ENCODE results near the gene FAM163B. TPM values are rescaled to one million over a fixed set of nuclear protein-coding genes. Genes with fewer than 3 reads are reported as not detected.

The FAM163B gene
- total RNA-seq, 1 donor from 2014 or later, result not detected

GRCh38 chr9:133635098-133635497 is 25.9 kb upstream of the FAM163B start:
- Mint-ChIP-seq H3K36me3 (ENCODE audit: low read depth) (no peaks in the 10 kb centered on the region), H3K4me1 (peaks cover 35% of the 10 kb centered on the region), H3K4me3 (no peak overlapping the region), H3K9me3 (no peaks in the 10 kb centered on the region), H3K27ac (ENCODE audit: unreplicated experiment) (peak overlapping the region; percentile 87), H3K27me3 (ENCODE audit: low read depth) (peaks cover 24% of the 10 kb centered on the region)
- no peak for DNase-seq (ENCODE audit: low read depth, low spot score)
- TF ChIP-seq CTCF (conservative IDR thresholded peaks at IDR 0.05), result no peak

GRCh38 chr9:133634081-133634691 is 25.0 kb upstream of the FAM163B start:
- H3K36me3 Mint-ChIP-seq (ENCODE audit: low read depth), result no peaks in the 10 kb centered on the region
- no peak overlapping the region for H3K4me3 Mint-ChIP-seq
- peak overlapping the region; percentile 47 for H3K27ac Mint-ChIP-seq (ENCODE audit: unreplicated experiment)
- peaks cover 35% of the 10 kb centered on the region for H3K4me1 Mint-ChIP-seq
- H3K27me3 Mint-ChIP-seq (ENCODE audit: low read depth), result peaks cover 24% of the 10 kb centered on the region
- peak; percentile 50 for DNase-seq (ENCODE audit: low read depth, low spot score)
- H3K9me3 Mint-ChIP-seq, result no peaks in the 10 kb centered on the region
- TF ChIP-seq CTCF (conservative IDR thresholded peaks at IDR 0.05), result no peak

GRCh38 chr9:133633681-133634080 is 24.5 kb upstream of the FAM163B start:
- no peak overlapping the region for H3K27ac Mint-ChIP-seq (ENCODE audit: unreplicated experiment)
- H3K9me3 Mint-ChIP-seq, result no peaks in the 10 kb centered on the region
- no peak for TF ChIP-seq CTCF (conservative IDR thresholded peaks at IDR 0.05)
- peaks cover 24% of the 10 kb centered on the region for H3K27me3 Mint-ChIP-seq (ENCODE audit: low read depth)
- peaks cover 35% of the 10 kb centered on the region for H3K4me1 Mint-ChIP-seq
- no peak overlapping the region for H3K4me3 Mint-ChIP-seq
- no peak for DNase-seq (ENCODE audit: low read depth, low spot score)
- no peaks in the 10 kb centered on the region for H3K36me3 Mint-ChIP-seq (ENCODE audit: low read depth)

GRCh38 chr9:133632806-133633680 is 23.9 kb upstream of the FAM163B start:
- Mint-ChIP-seq H3K4me1 (peaks cover 29% of the 10 kb centered on the region), H3K4me3 (no peak overlapping the region), H3K9me3 (no peaks in the 10 kb centered on the region), H3K36me3 (ENCODE audit: low read depth) (no peaks in the 10 kb centered on the region), H3K27ac (ENCODE audit: unreplicated experiment) (peak overlapping the region; percentile 48), H3K27me3 (ENCODE audit: low read depth) (peaks cover 19% of the 10 kb centered on the region)
- TF ChIP-seq CTCF (conservative IDR thresholded peaks at IDR 0.05), result no peak
- DNase-seq (ENCODE audit: low read depth, low spot score), result no peak

GRCh38 chr9:133631111-133631510 is 21.9 kb upstream of the FAM163B start:
- no peak for TF ChIP-seq CTCF (conservative IDR thresholded peaks at IDR 0.05)
- Mint-ChIP-seq H3K9me3 (peaks cover 7% of the 10 kb centered on the region), H3K4me3 (no peak overlapping the region), H3K27me3 (ENCODE audit: low read depth) (peaks cover 15% of the 10 kb centered on the region), H3K4me1 (peaks cover 29% of the 10 kb centered on the region), H3K27ac (ENCODE audit: unreplicated experiment) (no peak overlapping the region), H3K36me3 (ENCODE audit: low read depth) (peaks cover 1% of the 10 kb centered on the region)
- DNase-seq (ENCODE audit: low read depth, low spot score), result no peak

All from neural crest cell (in vitro differentiated cells).